ENCODE results near the gene ARFGAP1.

GRCh38 chr20:63318391-63319163, 46.0 kb downstream of the ARFGAP1 start:
- TF ChIP-seq, protein P1, sequence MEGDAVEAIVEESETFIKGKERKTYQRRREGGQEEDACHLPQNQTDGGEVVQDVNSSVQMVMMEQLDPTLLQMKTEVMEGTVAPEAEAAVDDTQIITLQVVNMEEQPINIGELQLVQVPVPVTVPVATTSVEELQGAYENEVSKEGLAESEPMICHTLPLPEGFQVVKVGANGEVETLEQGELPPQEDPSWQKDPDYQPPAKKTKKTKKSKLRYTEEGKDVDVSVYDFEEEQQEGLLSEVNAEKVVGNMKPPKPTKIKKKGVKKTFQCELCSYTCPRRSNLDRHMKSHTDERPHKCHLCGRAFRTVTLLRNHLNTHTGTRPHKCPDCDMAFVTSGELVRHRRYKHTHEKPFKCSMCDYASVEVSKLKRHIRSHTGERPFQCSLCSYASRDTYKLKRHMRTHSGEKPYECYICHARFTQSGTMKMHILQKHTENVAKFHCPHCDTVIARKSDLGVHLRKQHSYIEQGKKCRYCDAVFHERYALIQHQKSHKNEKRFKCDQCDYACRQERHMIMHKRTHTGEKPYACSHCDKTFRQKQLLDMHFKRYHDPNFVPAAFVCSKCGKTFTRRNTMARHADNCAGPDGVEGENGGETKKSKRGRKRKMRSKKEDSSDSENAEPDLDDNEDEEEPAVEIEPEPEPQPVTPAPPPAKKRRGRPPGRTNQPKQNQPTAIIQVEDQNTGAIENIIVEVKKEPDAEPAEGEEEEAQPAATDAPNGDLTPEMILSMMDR (IDR thresholded peaks at IDR 0.05; ENCODE audit: insufficient read depth, low read depth, low read length): no peak
- TF ChIP-seq EZH2 (IDR thresholded peaks at IDR 0.05; ENCODE audit: insufficient read depth, low read length): no peak
